ENCODE measurements around the gene TRAIP.

TRAIP gene

GRCh38 chr3:49806850-49807249 is 49.5 kb downstream of the TRAIP start:
- H3K4me1 Mint-ChIP-seq, result peaks cover 63% of the 10 kb centered on the region
- H3K4me3 Mint-ChIP-seq, result no peak overlapping the region
- TF ChIP-seq CTCF (IDR thresholded peaks at IDR 0.05), result no peak
- peaks cover 10% of the 10 kb centered on the region for H3K27me3 Mint-ChIP-seq (ENCODE audit: low read depth, poor library complexity)
- no peak for DNase-seq
- no peaks in the 10 kb centered on the region for H3K36me3 Mint-ChIP-seq (ENCODE audit: low read depth)
- no peaks in the 10 kb centered on the region for H3K9me3 Mint-ChIP-seq
- H3K27ac Mint-ChIP-seq, result peak overlapping the region; percentile 91

- Mint-ChIP-seq H3K27me3 (ENCODE audit: low read depth, poor library complexity) (peaks cover 18% of the 10 kb centered on the region), H3K4me1 (peaks cover 70% of the 10 kb centered on the region), H3K4me3 (peak overlapping the region; percentile 71), H3K27ac (peak overlapping the region; percentile 91), H3K9me3 (no peaks in the 10 kb centered on the region), H3K36me3 (ENCODE audit: low read depth) (no peaks in the 10 kb centered on the region)
- TF ChIP-seq CTCF (IDR thresholded peaks at IDR 0.05), result no peak
- peak; percentile 64 for DNase-seq
These were observed 50.3 kb downstream of the TRAIP start for GRCh38 chr3:49805897-49806701.

- Mint-ChIP-seq H3K4me3 (peak overlapping the region; percentile 71), H3K4me1 (peaks cover 72% of the 10 kb centered on the region)
- DNase-seq, result no peak
These were observed 51.0 kb downstream of the TRAIP start for GRCh38 chr3:49805367-49805782.

GRCh38 chr3:49804141-49805041 is 52.0 kb downstream of the TRAIP start:
- peaks cover 72% of the 10 kb centered on the region for H3K4me1 Mint-ChIP-seq
- H3K27me3 Mint-ChIP-seq (ENCODE audit: low read depth, poor library complexity), result peaks cover 26% of the 10 kb centered on the region
- H3K27ac Mint-ChIP-seq, result peak overlapping the region; percentile 93
- H3K36me3 Mint-ChIP-seq (ENCODE audit: low read depth), result no peaks in the 10 kb centered on the region
- H3K9me3 Mint-ChIP-seq, result no peaks in the 10 kb centered on the region
- no peak for TF ChIP-seq CTCF (IDR thresholded peaks at IDR 0.05)
- peak overlapping the region; percentile 78 for H3K4me3 Mint-ChIP-seq
- DNase-seq, result no peak

More at GRCh38 chr3:49805367-49805782, 51.0 kb downstream of the TRAIP start:
- Mint-ChIP-seq H3K36me3 (ENCODE audit: low read depth) (no peaks in the 10 kb centered on the region), H3K27ac (peak overlapping the region; percentile 80), H3K27me3 (ENCODE audit: low read depth, poor library complexity) (peaks cover 20% of the 10 kb centered on the region), H3K9me3 (no peaks in the 10 kb centered on the region)
- no peak for TF ChIP-seq CTCF (IDR thresholded peaks at IDR 0.05)

GRCh38 chr3:49803465-49804140 is 52.8 kb downstream of the TRAIP start:
- TF ChIP-seq CTCF (IDR thresholded peaks at IDR 0.05), result no peak
- Mint-ChIP-seq H3K27me3 (ENCODE audit: low read depth, poor library complexity) (peaks cover 30% of the 10 kb centered on the region), H3K36me3 (ENCODE audit: low read depth) (no peaks in the 10 kb centered on the region), H3K4me3 (peak overlapping the region; percentile 78), H3K4me1 (peaks cover 66% of the 10 kb centered on the region), H3K9me3 (no peaks in the 10 kb centered on the region), H3K27ac (peak overlapping the region; percentile 93)
- DNase-seq, result peak; percentile 71
